CD8-positive, alpha-beta memory T cell (primary cell): ENCODE data around the gene C18orf63. TPM values are rescaled to one million over a fixed set of nuclear protein-coding genes. Genes with fewer than 3 reads are reported as not detected.

Source experiments
- CTCF ChIA-PET: fragments of 350-600 bp; sonication (Branson Sonifier 250); formaldehyde crosslinking; loops from one replicate; lab custom pipeline; 2021; ENCODE audit warnings: antibody characterized with exemption; lab: Charles Lee
- POLR2A ChIA-PET: fragments of 350-600 bp; sonication (Branson Sonifier 250); formaldehyde crosslinking; loops from one replicate; lab custom pipeline; 2021; ENCODE audit warnings: antibody characterized with exemption; lab: Charles Lee
- DNase-seq, 5 donors: peaks; one replicate each; pipeline versions ENCODE4 v3.0.0 to v3.0.0-alpha.2; 2020 to 2022; ENCODE audit warnings: mixed read lengths in 1 of 5
- H3K27ac ChIP-seq: one replicate; pipeline ENCODE4 v1.7.0; 2013; ENCODE audit warnings: low read depth, mild to moderate bottlenecking, low read length, moderate library complexity
- H3K27me3 ChIP-seq: 2 replicates; pipeline ENCODE4 v1.7.0; 2013; ENCODE audit warnings: low read length, mild to moderate bottlenecking; ENCODE audit not compliant: insufficient read depth, poor library complexity, severe bottlenecking
- H3K36me3 ChIP-seq: 2 replicates; pipeline ENCODE4 v1.7.0; 2013; ENCODE audit warnings: mild to moderate bottlenecking, low read length, moderate library complexity; ENCODE audit not compliant: insufficient read depth
- H3K4me1 ChIP-seq: 2 replicates; pipeline ENCODE4 v1.7.0; 2013; ENCODE audit warnings: mild to moderate bottlenecking, low read length, moderate library complexity; ENCODE audit not compliant: insufficient read depth
- H3K4me3 ChIP-seq: 2 replicates; pipeline ENCODE4 v1.7.0; 2013; ENCODE audit warnings: mild to moderate bottlenecking, low read length
- H3K9me3 ChIP-seq: 2 replicates; pipeline ENCODE4 v1.7.0; 2013; ENCODE audit warnings: mild to moderate bottlenecking, low read length
- H3K27ac Mint-ChIP-seq, 8 donors: one replicate each; pipeline ENCODE4 v1.8.0; 2020 to 2021; ENCODE audit warnings: mixed read lengths in 8 of 8, mild to moderate bottlenecking in 6 of 8, inconsistent platforms in 3 of 8, moderate library complexity in 3 of 8
- H3K27me3 Mint-ChIP-seq, 2 donors: one replicate each; pipeline ENCODE4 v1.8.0; 2020 to 2021; ENCODE audit warnings: mixed read lengths in 2 of 2, mild to moderate bottlenecking in 1 of 2, moderate library complexity in 1 of 2
- H3K36me3 Mint-ChIP-seq, 3 donors: one replicate each; pipeline ENCODE4 v1.8.0; 2020 to 2021; ENCODE audit warnings: mixed read lengths in 3 of 3, inconsistent platforms in 1 of 3, mild to moderate bottlenecking in 1 of 3
- H3K4me1 Mint-ChIP-seq, 3 donors: one replicate each; pipeline ENCODE4 v1.8.0; 2020 to 2021; ENCODE audit warnings: mixed read lengths in 3 of 3, inconsistent platforms in 1 of 3, mild to moderate bottlenecking in 1 of 3
- H3K4me3 Mint-ChIP-seq, 7 donors: one replicate each; pipeline ENCODE4 v1.8.0; 2020 to 2021; ENCODE audit warnings: mixed read lengths in 7 of 7, mild to moderate bottlenecking in 6 of 7, moderate library complexity in 4 of 7, inconsistent platforms in 2 of 7
- H3K9me3 Mint-ChIP-seq, 5 donors: one replicate each; pipeline ENCODE4 v1.8.0; 2020 to 2022; ENCODE audit warnings: mixed read lengths in 5 of 5, mild to moderate bottlenecking in 3 of 5, moderate library complexity in 2 of 5, inconsistent platforms in 1 of 5
- polyA plus RNA-seq: library from polyadenylated mRNA; unstranded; fragments of 300-500 nt; fragmentation: Illumina TruSeq; gene quantifications from one replicate; pipeline ENCODE4 v1.2.3, GENCODE V29; 2021
- total RNA-seq, 2 experiments: library from RNA; stranded (reverse); gene quantifications; one replicate each; pipeline ENCODE4 v1.2.3, GENCODE V29; 2021

The C18orf63 gene
- total and polyA plus RNA-seq, 3 experiments from 2014 or later, result not detected

DNA sequence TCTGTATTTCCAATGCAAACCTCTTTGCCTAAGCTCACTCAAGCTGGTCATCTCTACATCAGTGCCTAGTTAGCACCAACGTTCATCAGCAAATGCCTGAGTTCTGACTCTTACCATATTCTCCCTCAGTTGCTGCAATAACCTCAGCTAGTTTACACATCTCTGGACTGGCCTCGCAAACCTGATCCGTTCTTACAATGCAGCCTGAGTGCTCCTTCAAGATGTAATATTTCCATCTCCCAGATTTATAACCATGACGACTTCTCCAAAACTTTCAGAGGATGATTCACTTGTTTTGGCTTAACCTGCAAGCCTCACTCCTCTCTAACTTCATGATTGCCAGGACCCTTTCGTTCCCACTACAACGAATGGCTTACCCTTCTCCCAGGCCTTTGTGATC, 71.7 kb downstream of the C18orf63 start:
- H3K27ac Mint-ChIP-seq, result no peak overlapping the region
- CTCF ChIA-PET, result interaction anchor here (1.3 kb wide), 1 partner anchor 47 kb away, joined by 3 read pairs; no protein-coding TSS in a partner anchor
- no peaks in the 10 kb centered on the region for H3K9me3 Mint-ChIP-seq
- peaks cover 3 to 6% of the 10 kb centered on the region in 2 donors for H3K27me3 Mint-ChIP-seq
- H3K36me3 Mint-ChIP-seq, result no peaks in the 10 kb centered on the region
- H3K4me1 ChIP-seq, result peaks cover 9% of the 10 kb centered on the region
- H3K4me3 Mint-ChIP-seq, result no peak overlapping the region
- H3K4me1 Mint-ChIP-seq, result peaks cover 3 to 9% (median 5%) of the 10 kb centered on the region in 3 donors
- H3K4me3 ChIP-seq, result no peak overlapping the region
- H3K27ac ChIP-seq, result no peak overlapping the region
- no peaks in the 10 kb centered on the region for H3K27me3 ChIP-seq
- no peaks in the 10 kb centered on the region for H3K36me3 ChIP-seq
- POLR2A ChIA-PET, result no interaction called here
- H3K9me3 ChIP-seq, result no peaks in the 10 kb centered on the region
- no peak for DNase-seq

DNA sequence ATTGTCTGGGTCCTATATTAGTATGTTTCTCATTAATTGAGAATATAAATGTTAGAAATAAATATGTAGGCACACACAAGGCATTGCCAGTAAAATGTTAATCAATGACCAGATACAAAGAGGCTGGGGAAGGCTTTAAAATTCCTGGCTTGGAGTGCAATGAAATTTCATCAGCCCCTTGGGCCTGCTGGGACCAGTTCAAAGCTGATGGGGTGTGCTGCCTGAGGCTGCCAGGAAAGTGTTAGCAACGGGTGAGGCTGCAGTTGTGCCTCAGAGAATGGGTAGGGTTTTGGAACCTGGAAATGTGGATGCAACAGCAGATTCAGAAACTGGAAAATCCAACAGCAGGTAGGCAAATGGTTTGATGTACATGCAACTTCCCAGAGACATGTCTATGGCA, 72.6 kb downstream of the C18orf63 start:
- Histone ChIP-seq H3K27me3 (peaks cover under 1% of the 10 kb centered on the region), H3K4me1 (peaks cover 9% of the 10 kb centered on the region), H3K9me3 (no peaks in the 10 kb centered on the region), H3K36me3 (no peaks in the 10 kb centered on the region), H3K27ac (no peak overlapping the region), H3K4me3 (no peak overlapping the region)
- Mint-ChIP-seq H3K27ac (no peak overlapping the region), H3K27me3 (peaks cover 3 to 11% of the 10 kb centered on the region in 2 donors), H3K4me1 (peaks cover 3 to 9% (median 5%) of the 10 kb centered on the region in 3 donors), H3K4me3 (no peak overlapping the region), H3K36me3 (no peaks in the 10 kb centered on the region), H3K9me3 (no peaks in the 10 kb centered on the region)
- CTCF ChIA-PET, result interaction anchor here (1.3 kb wide), 2 partner anchors 10 to 35 kb away, joined by 3 to 4 read pairs; no protein-coding TSS in a partner anchor
- POLR2A ChIA-PET, result no interaction called here
- DNase-seq, result no peak

DNA sequence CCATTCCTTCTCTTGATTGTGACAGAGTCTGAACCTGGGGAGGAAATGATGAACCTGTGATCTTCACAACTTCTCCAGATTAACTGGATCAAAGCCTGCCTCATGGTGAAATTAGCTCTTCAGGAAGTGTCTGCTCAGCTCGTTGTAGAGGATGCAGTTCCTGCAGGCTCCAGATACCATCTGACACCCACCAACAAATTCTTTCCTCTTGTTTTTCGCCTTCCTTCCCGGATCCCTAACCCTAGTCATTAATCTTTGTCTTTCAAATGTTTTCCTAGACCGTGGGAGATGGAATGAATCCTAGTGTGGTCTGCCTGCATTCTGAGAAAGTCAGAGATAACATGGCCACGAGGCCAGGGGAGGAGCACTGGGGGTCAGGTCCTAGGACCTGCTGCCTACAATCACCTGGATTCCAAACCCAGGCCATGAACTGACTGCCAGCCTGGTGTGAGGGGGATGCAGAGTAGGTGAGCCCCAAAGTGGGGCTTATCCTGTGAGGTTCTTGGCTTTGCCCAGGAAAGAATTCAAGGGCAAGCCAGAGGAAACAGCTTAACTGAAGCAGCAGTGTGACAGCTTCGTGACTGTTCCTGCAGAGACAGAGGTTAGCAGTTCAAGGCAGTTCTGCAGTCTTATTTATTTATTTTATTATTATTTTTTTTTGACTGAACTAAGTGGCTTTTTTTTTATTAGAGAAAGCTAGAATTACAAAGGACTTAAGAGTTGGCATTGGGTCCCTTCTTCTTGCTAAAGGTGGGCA, 73.7 kb downstream of the C18orf63 start:
- CTCF ChIA-PET, result interaction anchor here (1.3 kb wide), 2 partner anchors 11 to 36 kb away, joined by 3 to 4 read pairs; no protein-coding TSS in a partner anchor
- Histone ChIP-seq H3K36me3 (no peaks in the 10 kb centered on the region), H3K9me3 (no peaks in the 10 kb centered on the region), H3K4me1 (peaks cover 9% of the 10 kb centered on the region), H3K4me3 (no peak overlapping the region), H3K27me3 (peaks cover 7% of the 10 kb centered on the region), H3K27ac (no peak overlapping the region)
- Mint-ChIP-seq H3K9me3 (no peaks in the 10 kb centered on the region), H3K36me3 (peaks cover 0 to 3% (median 0%) of the 10 kb centered on the region in 3 donors), H3K27ac (peak overlapping the region in 1 of 8 donors; percentile 45), H3K4me3 (no peak overlapping the region), H3K27me3 (peaks cover 2 to 15% of the 10 kb centered on the region in 2 donors), H3K4me1 (peaks cover 3 to 9% (median 5%) of the 10 kb centered on the region in 3 donors)
- DNase-seq, result no peak
- POLR2A ChIA-PET, result interaction anchor here (0.6 kb wide), 1 partner anchor 23 kb away, joined by 3 read pairs; no protein-coding TSS in a partner anchor

DNA sequence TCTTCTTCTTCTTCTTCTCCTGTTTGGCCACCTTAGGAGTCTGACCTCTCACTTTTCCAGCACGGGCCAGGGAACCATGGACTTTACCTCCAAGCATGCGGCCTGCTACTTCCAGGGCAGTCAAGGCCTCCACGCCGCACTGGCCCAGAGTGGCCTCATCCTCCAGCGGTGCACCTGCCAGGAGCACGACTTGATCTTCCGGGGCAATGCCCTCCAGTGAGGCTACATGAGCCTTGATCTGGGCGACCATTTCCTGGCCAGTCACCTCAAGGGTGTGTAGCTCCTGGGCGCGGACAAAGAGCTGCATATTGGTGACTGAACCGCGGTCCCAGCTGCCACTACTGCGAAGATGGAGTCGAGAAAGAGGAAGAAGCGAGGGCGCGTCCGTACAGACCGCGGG, 74.4 kb downstream of the C18orf63 start:
- POLR2A ChIA-PET, result interaction anchor here (0.6 kb wide), 1 partner anchor 22 kb away, joined by 3 read pairs; no protein-coding TSS in a partner anchor
- H3K36me3 ChIP-seq, result no peaks in the 10 kb centered on the region
- CTCF ChIA-PET, result no interaction called here
- DNase-seq, result no peak
- H3K9me3 ChIP-seq, result no peaks in the 10 kb centered on the region
- Mint-ChIP-seq H3K27me3 (peaks cover 5 to 19% of the 10 kb centered on the region in 2 donors), H3K4me1 (peaks cover 3 to 9% (median 5%) of the 10 kb centered on the region in 3 donors), H3K9me3 (no peaks in the 10 kb centered on the region), H3K4me3 (no peak overlapping the region), H3K27ac (no peak overlapping the region), H3K36me3 (peaks cover 0 to 3% (median 0%) of the 10 kb centered on the region in 3 donors)
- peaks cover 7% of the 10 kb centered on the region for H3K27me3 ChIP-seq
- no peak overlapping the region for H3K27ac ChIP-seq
- H3K4me1 ChIP-seq, result peaks cover 9% of the 10 kb centered on the region
- no peak overlapping the region for H3K4me3 ChIP-seq

DNA sequence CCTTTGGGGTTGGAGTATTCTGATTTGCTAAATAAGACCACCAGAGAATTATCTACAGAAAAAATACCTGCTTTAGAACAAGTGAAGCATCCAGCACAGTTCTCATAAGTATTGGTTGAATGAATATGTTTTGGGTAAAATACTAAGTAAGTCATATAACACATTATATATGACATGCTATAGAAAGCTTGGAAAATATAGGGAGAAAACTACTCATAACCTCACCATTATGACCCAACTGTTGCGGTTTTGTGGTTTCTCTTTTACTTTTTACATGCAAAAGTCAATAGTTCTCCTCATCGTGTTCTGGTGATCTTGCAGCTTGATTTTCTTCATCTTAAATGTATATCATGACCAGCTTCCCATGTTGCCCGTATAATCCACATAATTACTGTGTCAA, 75.3 kb downstream of the C18orf63 start:
- Histone ChIP-seq H3K4me3 (no peak overlapping the region), H3K9me3 (no peaks in the 10 kb centered on the region), H3K27me3 (peaks cover 7% of the 10 kb centered on the region), H3K4me1 (peaks cover 9% of the 10 kb centered on the region), H3K27ac (no peak overlapping the region), H3K36me3 (no peaks in the 10 kb centered on the region)
- Mint-ChIP-seq H3K27ac (no peak overlapping the region), H3K9me3 (no peaks in the 10 kb centered on the region), H3K4me1 (peaks cover 3 to 9% (median 5%) of the 10 kb centered on the region in 3 donors), H3K27me3 (peaks cover 5 to 26% of the 10 kb centered on the region in 2 donors), H3K4me3 (no peak overlapping the region), H3K36me3 (peaks cover 0 to 3% (median 0%) of the 10 kb centered on the region in 3 donors)
- POLR2A ChIA-PET, result no interaction called here
- CTCF ChIA-PET, result interaction anchor here (1.0 kb wide), 1 partner anchor 103 kb away, joined by 3 read pairs; no protein-coding TSS in a partner anchor
- no peak for DNase-seq

DNA sequence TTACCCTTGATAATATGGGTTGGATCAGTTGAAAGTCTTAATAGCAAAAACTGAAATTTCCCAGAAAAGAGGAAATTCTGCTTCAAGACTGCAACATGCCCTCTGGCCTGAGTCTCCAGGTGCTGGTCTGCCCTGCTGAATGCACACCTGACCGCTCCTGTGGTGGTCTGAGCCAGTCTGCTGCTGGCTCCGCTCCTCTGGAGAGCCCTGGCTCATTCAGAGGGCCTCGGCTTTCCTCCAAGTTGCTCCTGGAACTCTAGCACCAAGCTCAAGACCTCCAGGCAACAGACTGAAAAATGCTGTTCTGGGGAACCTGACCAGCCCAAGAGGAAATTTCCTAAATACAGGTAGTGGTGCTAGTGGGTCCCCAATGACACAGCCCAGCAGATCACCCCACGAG, 76.7 kb downstream of the C18orf63 start:
- CTCF ChIA-PET, result interaction anchor here (1.1 kb wide), 1 partner anchor 101 kb away, joined by 3 read pairs; no protein-coding TSS in a partner anchor
- DNase-seq, result no peak
- Mint-ChIP-seq H3K36me3 (peaks cover 0 to 3% (median 0%) of the 10 kb centered on the region in 3 donors), H3K4me3 (no peak overlapping the region), H3K27ac (no peak overlapping the region), H3K27me3 (peaks cover 5 to 30% of the 10 kb centered on the region in 2 donors), H3K4me1 (peaks cover 3 to 9% (median 5%) of the 10 kb centered on the region in 3 donors), H3K9me3 (peaks cover 0 to 2% (median 0%) of the 10 kb centered on the region in 5 donors)
- H3K36me3 ChIP-seq, result no peaks in the 10 kb centered on the region
- H3K4me1 ChIP-seq, result peaks cover 9% of the 10 kb centered on the region
- H3K27ac ChIP-seq, result no peak overlapping the region
- H3K9me3 ChIP-seq, result no peaks in the 10 kb centered on the region
- peaks cover 7% of the 10 kb centered on the region for H3K27me3 ChIP-seq
- H3K4me3 ChIP-seq, result no peak overlapping the region
- POLR2A ChIA-PET, result interaction anchor here (0.8 kb wide), 1 partner anchor 19 kb away, joined by 4 read pairs; no protein-coding TSS in a partner anchor

DNA sequence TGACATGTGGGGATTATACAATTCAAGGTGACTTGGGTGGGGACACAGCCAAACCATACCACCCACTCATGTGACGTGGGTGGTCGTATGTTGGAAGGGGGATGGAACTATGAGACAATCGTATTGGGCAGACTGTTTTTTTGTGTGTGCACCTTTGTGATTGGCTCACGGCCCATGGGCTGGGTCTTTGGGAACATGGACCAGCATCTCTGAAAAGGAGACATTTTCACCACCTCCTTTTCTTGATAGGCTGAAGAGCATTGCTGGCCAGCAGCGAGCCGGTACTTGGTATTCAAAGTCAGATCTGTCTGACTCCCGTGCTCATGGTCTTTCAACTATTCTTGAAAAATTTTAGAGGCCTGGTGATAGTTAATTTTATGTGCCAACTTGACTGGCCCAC, 79.4 kb downstream of the C18orf63 start:
- DNase-seq, result no peak
- Mint-ChIP-seq H3K27ac (no peak overlapping the region), H3K9me3 (peaks cover 0 to 2% (median 0%) of the 10 kb centered on the region in 5 donors), H3K36me3 (peaks cover 0 to 3% (median 0%) of the 10 kb centered on the region in 3 donors), H3K4me3 (no peak overlapping the region), H3K27me3 (peaks cover 8 to 45% of the 10 kb centered on the region in 2 donors), H3K4me1 (peaks cover 0 to 10% (median 7%) of the 10 kb centered on the region in 3 donors)
- POLR2A ChIA-PET, result no interaction called here
- H3K27ac ChIP-seq, result no peak overlapping the region
- H3K36me3 ChIP-seq, result no peaks in the 10 kb centered on the region
- H3K27me3 ChIP-seq, result peaks cover 7% of the 10 kb centered on the region
- H3K4me1 ChIP-seq, result no peaks in the 10 kb centered on the region
- CTCF ChIA-PET, result no interaction called here
- H3K4me3 ChIP-seq, result no peak overlapping the region
- no peaks in the 10 kb centered on the region for H3K9me3 ChIP-seq

DNA sequence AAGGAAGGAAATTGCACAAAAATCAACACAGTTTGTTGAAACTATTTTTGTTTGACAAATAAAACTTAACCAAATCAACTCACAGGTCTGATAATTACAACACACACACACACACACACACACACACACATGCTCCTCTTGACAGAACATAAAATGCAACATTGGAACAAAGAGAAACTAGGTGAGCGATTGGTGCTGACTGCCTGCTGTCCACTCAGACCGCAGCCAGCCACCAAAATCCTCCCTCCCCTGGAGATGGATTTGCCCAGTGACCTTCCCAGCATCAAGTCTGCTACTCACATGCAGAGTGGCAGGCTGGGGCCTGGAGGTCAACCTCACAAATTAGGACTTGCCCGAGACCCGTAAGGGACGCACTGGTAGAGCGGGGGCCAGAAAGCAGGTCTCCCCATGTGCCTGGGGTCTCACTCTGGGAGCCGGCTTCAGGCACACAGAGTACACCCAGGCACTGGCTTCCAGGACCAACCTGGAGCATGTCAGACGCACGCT, 80.1 kb downstream of the C18orf63 start:
- ChIA-PET POLR2A (no interaction called here), CTCF (no interaction called here)
- H3K27ac ChIP-seq, result no peak overlapping the region
- H3K4me3 Mint-ChIP-seq, result no peak overlapping the region
- H3K27ac Mint-ChIP-seq, result no peak overlapping the region
- peaks cover 0 to 10% (median 9%) of the 10 kb centered on the region in 3 donors for H3K4me1 Mint-ChIP-seq
- H3K9me3 Mint-ChIP-seq, result peaks cover 0 to 2% (median 0%) of the 10 kb centered on the region in 5 donors
- H3K27me3 Mint-ChIP-seq, result peaks cover 8 to 45% of the 10 kb centered on the region in 2 donors
- no peaks in the 10 kb centered on the region for H3K4me1 ChIP-seq
- peaks cover 7% of the 10 kb centered on the region for H3K27me3 ChIP-seq
- H3K4me3 ChIP-seq, result no peak overlapping the region
- H3K9me3 ChIP-seq, result no peaks in the 10 kb centered on the region
- H3K36me3 ChIP-seq, result no peaks in the 10 kb centered on the region
- no peak for DNase-seq
- H3K36me3 Mint-ChIP-seq, result peaks cover 0 to 3% (median 0%) of the 10 kb centered on the region in 3 donors
